Measurements from ENCODE around the gene ANXA10.
"Not testable (repeated sequence)": the region's sequence is repeated elsewhere in the genome, so short reads cannot be mapped to it uniquely, and the experiment has no call there.

The ANXA10 gene

GRCh38 chr4:168092176-168092712 lies at the start of gene ANXA10:
Gene ANXA10, plus strand, starts transcription at chr4:168092537. Its CDS starts 164 bp downstream, at chr4:168092701.
- no peak for DNase-seq

DNA sequence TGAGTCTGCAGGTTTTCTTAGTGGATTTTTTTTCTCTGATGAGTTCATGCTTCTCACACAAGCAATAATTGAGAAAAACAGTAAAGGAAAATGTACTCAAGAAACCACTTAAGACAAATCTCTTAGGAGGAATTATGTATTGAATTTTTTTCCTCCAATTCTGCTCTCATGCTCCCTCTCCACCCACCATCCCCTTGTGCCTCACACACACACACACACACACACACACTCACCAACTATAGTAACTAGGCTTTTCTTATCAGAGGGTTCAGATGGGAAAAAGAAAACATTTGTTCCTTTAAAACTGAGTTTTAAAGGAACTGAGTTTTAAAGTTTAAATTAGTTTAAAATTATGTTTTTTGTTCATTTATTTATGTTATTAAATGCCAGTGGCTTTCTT lies 47.0 kb upstream of the ANXA10 start:
- DNase-seq, result no peak

DNA sequence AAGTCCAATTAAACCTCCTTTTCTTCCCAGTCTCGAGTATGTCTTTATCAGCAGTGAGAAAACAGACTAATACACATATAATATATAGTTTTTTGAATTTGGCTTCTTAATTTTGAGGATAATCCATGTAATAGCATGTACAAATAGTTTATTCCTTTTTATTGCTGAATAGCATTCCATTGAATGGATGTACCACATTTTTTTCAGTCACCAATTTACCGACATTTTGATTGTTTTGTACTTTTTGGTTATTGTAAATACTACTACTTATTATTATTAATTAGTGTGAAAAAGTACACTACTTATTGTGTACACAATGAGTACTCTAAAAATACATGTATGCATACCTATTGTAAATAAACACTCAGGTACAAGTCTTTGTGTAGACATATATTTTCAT lies 42.3 kb upstream of the ANXA10 start:
- no peak for DNase-seq

GRCh38 chr4:168051526-168051925 lies 40.8 kb upstream of the ANXA10 start:
- no peak for DNase-seq

- no peak for DNase-seq
Measured at GRCh38 chr4:168057412-168057811, 34.9 kb upstream of the ANXA10 start.

- DNase-seq, result no peak
Measured at GRCh38 chr4:168059251-168059650, 33.1 kb upstream of the ANXA10 start.

GRCh38 chr4:168063031-168063430 lies 29.3 kb upstream of the ANXA10 start:
- DNase-seq, result no peak

- DNase-seq, result no peak
Measured at GRCh38 chr4:168070903-168071302, 21.4 kb upstream of the ANXA10 start.

DNA sequence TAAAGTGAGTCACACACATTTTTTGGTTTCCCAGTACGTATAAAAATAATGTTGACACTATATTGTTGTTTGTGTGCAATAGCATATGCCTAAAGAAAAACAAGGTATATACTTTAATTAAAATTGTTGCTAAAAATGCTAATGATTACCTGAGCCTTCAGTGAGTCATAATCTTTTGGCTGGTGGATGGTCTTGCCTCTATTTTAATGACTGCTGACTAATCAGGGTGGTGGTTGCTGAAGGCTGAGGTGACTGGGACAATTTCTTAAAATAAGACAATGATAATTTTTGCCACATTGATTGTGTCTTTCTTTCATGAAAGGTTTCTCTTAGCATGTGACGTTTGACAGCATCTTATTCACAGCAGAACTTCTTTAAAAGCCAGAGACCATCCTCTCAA lies 21.0 kb upstream of the ANXA10 start:
- no peak for DNase-seq

DNA sequence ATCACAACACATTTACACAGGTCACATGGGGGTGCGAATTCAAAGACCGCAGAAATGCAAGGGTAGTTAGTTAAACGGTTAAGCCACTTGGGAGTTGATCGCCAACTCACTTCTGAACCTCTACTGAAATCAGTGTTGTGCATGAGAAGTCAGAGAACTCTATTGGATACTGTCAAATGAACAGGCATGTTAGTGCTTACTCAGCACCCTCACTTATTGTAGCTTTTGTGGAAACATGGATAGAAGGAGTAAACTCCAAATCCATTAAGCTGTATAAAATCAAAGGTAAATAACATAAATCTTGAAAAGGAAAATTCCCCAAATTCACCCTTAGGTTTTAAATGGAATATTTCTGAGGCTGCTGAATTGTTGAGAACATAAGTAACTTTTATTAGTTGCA lies 17.5 kb upstream of the ANXA10 start:
- DNase-seq, result no peak

DNA sequence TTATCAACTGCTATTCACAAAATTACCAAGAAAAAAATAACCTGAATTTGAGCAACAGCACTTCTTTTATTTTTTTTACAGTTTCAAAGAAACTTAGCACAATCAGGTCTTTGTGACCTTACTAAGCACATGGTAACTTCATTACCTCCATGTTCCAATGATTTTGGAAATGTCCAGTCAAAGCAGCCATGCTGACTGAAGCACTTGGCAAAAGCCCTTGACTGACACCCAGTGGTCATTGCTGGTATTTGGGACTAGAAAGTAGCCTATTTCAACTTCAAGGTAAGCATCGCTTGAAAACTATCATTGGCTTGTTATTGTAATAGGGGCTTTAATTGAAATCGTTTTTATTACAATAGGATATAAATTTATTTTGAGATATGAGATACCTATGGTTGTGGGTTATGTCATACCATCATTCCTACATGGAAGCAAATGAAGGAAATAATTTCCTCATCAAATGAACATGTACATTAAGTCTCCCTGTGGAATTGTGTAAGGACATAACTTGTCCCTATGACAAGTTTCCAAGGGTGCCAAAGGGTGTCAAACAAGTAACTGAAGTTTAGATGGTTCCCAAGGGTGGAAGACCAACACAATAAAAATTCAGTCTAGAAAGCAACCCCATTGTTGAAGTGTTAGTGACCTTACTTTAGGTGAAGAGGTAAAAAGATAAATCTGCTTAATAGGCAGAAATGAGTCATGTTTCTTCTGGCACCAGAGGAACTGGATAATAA lies 15.2 kb upstream of the ANXA10 start:
- DNase-seq, result peak in 34 of 51 donors; percentile 0 to 59 (median 14)

GRCh38 chr4:168077726-168078239 lies 14.6 kb upstream of the ANXA10 start:
- no peak for DNase-seq

GRCh38 chr4:168082379-168082778 lies 10.0 kb upstream of the ANXA10 start:
- no peak for DNase-seq

DNA sequence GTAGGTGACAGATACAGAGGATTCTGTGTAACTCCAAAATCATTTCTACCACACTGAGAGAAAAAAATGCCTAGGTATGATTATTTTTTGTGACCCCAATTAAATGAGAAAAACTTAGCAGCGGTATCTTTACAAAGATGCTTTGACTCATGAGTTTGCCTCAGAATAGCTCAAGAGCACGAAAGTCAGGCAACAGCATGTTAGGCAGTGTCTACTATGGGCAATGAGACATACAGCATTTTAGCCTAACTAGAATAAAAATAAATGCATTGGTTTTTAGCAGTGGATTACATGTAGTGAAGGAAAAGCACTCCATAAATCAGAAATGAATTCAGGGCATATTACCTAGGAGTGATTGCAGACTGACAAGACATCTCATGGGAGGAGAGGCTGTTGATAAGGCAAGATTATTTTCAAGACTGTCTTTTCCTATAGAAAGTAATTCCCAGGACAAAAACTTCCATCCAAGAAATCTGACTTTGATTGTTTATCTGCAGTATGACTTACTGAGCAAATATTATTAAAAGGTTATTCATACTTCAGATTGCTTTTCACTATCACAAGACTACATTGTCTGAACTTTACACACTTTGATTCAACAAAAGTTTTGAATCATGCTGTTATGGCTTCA lies 3.6 kb downstream of the ANXA10 start:
- no peak for DNase-seq

- no peak for DNase-seq
Measured at GRCh38 chr4:168096407-168096784, 4.1 kb downstream of the ANXA10 start.

GRCh38 chr4:168097161-168097560 lies 4.8 kb downstream of the ANXA10 start:
- DNase-seq, result no peak

- no peak for DNase-seq
Measured at GRCh38 chr4:168098248-168098717, 5.9 kb downstream of the ANXA10 start.

GRCh38 chr4:168099195-168099594 lies 6.9 kb downstream of the ANXA10 start:
- no peak for DNase-seq

DNA sequence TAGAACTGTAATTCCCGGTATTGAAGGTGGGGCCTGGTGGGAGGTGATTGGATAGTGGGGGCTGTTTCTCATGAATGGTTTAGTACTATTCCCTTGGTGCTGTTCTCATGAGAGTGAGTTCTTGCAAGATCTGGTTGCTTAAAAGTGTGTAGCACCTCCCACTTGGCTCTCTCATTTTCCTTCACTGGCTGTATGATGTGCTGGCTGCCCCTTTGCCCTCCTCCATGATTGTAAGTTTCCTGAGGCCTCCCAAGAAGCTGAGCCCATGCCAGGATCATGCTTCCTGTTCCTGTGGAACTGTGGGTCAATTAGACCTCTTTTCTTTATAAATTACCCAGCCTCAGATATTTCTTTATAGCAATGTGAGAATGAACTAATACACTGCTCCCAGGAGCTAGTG lies 8.7 kb downstream of the ANXA10 start:
- no peak for DNase-seq

GRCh38 chr4:168102403-168102802 lies 10.1 kb downstream of the ANXA10 start:
- no peak for DNase-seq

- DNase-seq, result no peak
Measured at GRCh38 chr4:168109527-168109926, 17.2 kb downstream of the ANXA10 start.

GRCh38 chr4:168113059-168113458 lies 20.7 kb downstream of the ANXA10 start:
- DNase-seq, result not testable (repeated sequence)
